ENCODE measurements around the gene THG1L.

Gene THG1L

DNA sequence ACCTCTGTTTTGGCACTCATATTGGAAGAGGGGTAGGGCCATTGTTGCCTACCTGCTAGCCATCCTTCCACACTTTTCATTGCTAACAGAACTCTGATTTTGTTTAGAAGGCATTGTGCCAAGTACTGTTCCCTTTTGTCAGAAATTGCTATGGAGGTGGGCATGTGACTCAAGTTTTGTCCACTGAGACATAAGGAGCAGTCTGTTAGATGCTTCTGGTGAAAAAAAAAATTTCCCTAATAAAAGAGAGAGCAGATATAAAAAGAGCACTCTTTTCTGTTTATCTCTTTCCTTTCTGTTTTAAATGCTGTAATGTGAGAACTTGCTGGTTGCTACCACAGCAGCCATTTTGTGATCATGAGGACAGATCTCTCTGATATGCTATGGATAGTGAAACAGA lies 21.9 kb upstream of the THG1L start:
- DNase-seq (ENCODE audit: low spot score) (no peak), ATAC-seq (ENCODE audit: low read depth) (no peak)
- Histone ChIP-seq H3K36me3 (ENCODE audit: low read depth) (no peaks in the 10 kb centered on the region), H3K27me3 (ENCODE audit: insufficient read depth, poor library complexity, severe bottlenecking) (no peaks in the 10 kb centered on the region), H3K4me1 (ENCODE audit: insufficient read depth, poor library complexity, severe bottlenecking) (peaks cover 11% of the 10 kb centered on the region), H3K4me3 (ENCODE audit: severe bottlenecking) (no peak overlapping the region), H3K9me3 (ENCODE audit: severe bottlenecking) (no peaks in the 10 kb centered on the region), H3K27ac (ENCODE audit: poor library complexity, severe bottlenecking) (no peak overlapping the region)
- TF ChIP-seq, protein P1, sequence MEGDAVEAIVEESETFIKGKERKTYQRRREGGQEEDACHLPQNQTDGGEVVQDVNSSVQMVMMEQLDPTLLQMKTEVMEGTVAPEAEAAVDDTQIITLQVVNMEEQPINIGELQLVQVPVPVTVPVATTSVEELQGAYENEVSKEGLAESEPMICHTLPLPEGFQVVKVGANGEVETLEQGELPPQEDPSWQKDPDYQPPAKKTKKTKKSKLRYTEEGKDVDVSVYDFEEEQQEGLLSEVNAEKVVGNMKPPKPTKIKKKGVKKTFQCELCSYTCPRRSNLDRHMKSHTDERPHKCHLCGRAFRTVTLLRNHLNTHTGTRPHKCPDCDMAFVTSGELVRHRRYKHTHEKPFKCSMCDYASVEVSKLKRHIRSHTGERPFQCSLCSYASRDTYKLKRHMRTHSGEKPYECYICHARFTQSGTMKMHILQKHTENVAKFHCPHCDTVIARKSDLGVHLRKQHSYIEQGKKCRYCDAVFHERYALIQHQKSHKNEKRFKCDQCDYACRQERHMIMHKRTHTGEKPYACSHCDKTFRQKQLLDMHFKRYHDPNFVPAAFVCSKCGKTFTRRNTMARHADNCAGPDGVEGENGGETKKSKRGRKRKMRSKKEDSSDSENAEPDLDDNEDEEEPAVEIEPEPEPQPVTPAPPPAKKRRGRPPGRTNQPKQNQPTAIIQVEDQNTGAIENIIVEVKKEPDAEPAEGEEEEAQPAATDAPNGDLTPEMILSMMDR (IDR thresholded peaks at IDR 0.05; ENCODE audit: poor library complexity, severe bottlenecking): no peak

DNA sequence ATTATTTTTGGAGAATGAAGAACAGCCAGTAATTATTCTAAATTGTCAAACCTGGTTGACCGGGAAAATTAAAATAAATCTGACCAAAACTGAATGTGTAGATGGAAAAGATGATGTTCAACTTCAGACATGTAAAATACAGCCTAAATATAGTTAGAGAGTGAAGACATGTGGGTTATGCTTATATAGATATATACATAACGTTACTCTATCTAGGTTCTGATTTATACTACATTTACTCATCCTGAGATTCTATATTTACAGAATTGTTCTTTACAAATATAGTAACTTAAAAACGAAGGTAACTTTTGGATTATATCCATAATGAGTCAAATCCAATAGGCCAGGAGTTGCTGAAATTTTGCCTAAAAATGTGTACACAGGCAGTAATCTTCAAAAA lies 20.8 kb upstream of the THG1L start:
- Histone ChIP-seq H3K4me3 (ENCODE audit: severe bottlenecking) (no peak overlapping the region), H3K27ac (ENCODE audit: poor library complexity, severe bottlenecking) (no peak overlapping the region), H3K27me3 (ENCODE audit: insufficient read depth, poor library complexity, severe bottlenecking) (no peaks in the 10 kb centered on the region), H3K4me1 (ENCODE audit: insufficient read depth, poor library complexity, severe bottlenecking) (peaks cover 11% of the 10 kb centered on the region), H3K9me3 (ENCODE audit: severe bottlenecking) (no peaks in the 10 kb centered on the region), H3K36me3 (ENCODE audit: low read depth) (no peaks in the 10 kb centered on the region)
- TF ChIP-seq, protein P1 (IDR thresholded peaks at IDR 0.05; ENCODE audit: poor library complexity, severe bottlenecking): no peak
- ATAC-seq (ENCODE audit: low read depth) (no peak), DNase-seq (ENCODE audit: low spot score) (no peak)

DNA sequence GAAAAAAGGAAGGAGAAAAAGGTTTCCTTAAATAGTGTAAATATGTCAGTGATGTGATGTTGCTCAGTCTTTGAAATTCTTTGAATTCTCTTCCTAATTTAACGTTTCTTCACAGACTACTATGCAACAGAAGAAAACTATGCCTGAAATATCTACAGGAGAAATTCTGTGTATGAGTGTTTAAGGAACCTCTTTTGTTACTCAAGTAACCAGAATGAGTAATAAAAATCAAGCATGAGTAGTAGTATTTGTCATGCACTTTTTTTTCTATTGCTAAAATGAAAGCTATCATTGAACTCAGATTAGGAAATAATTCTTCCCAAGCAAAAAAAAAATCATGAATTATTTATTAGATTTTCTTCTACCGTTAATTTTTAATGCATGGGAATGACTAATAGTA lies 20.3 kb upstream of the THG1L start:
- H3K27me3 ChIP-seq (ENCODE audit: insufficient read depth, poor library complexity, severe bottlenecking): no peaks in the 10 kb centered on the region
- H3K4me3 ChIP-seq (ENCODE audit: severe bottlenecking): no peak overlapping the region
- peaks cover 11% of the 10 kb centered on the region for H3K4me1 ChIP-seq (ENCODE audit: insufficient read depth, poor library complexity, severe bottlenecking)
- ATAC-seq (ENCODE audit: low read depth) (peak; percentile 83), DNase-seq (ENCODE audit: low spot score) (no peak)
- TF ChIP-seq, protein P1 (IDR thresholded peaks at IDR 0.05; ENCODE audit: poor library complexity, severe bottlenecking): no peak
- no peaks in the 10 kb centered on the region for H3K36me3 ChIP-seq (ENCODE audit: low read depth)
- H3K9me3 ChIP-seq (ENCODE audit: severe bottlenecking): no peaks in the 10 kb centered on the region
- no peak overlapping the region for H3K27ac ChIP-seq (ENCODE audit: poor library complexity, severe bottlenecking)

DNA sequence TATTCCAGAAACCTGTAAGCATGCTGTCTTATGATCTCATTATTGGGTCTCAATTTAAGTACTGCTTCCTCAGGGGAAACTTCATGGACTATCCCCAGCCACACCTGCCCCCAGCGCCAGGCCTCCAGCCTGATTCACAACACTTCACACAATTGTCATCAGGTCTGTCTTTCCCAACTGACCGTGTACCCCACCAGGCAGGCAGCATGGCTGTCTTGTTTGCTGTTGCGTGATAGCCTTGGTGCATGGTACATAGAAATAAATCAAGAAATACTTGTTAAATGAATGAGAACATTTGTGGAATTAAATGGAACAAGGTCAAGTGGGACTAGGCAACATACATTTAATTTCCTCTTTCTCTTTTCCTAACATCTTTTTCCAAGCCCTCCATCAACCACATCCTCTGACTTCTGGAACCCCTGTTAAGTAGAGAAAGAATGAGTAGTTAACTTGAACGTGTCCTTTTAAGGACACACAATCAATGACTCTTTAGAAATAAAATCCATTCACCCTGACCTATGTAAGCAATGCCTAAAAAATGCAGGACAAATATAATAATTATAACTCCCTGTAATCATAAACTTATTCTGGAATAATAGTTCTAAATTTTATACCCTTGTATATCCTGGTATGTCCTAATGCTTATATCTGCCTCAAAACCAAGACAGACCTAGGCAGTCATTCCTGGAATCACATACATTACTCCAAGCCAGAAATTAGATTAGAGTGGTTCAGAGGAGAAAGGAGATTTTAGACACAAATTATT lies 17.2 kb upstream of the THG1L start:
- DNase-seq (ENCODE audit: low spot score) (no peak), ATAC-seq (ENCODE audit: low read depth) (no peak)
- peaks cover 11% of the 10 kb centered on the region for H3K4me1 ChIP-seq (ENCODE audit: insufficient read depth, poor library complexity, severe bottlenecking)
- no peak overlapping the region for H3K27ac ChIP-seq (ENCODE audit: poor library complexity, severe bottlenecking)
- H3K36me3 ChIP-seq (ENCODE audit: low read depth): no peaks in the 10 kb centered on the region
- no peak overlapping the region for H3K4me3 ChIP-seq (ENCODE audit: severe bottlenecking)
- H3K9me3 ChIP-seq (ENCODE audit: severe bottlenecking): no peaks in the 10 kb centered on the region
- no peaks in the 10 kb centered on the region for H3K27me3 ChIP-seq (ENCODE audit: insufficient read depth, poor library complexity, severe bottlenecking)
- TF ChIP-seq, protein P1 (IDR thresholded peaks at IDR 0.05; ENCODE audit: poor library complexity, severe bottlenecking): no peak

- H3K4me3 ChIP-seq (ENCODE audit: severe bottlenecking): no peak overlapping the region
- H3K36me3 ChIP-seq (ENCODE audit: low read depth): no peaks in the 10 kb centered on the region
- ATAC-seq (ENCODE audit: low read depth) (no peak), DNase-seq (ENCODE audit: low spot score) (no peak)
- H3K27ac ChIP-seq (ENCODE audit: poor library complexity, severe bottlenecking): no peak overlapping the region
- TF ChIP-seq, protein P1 (IDR thresholded peaks at IDR 0.05; ENCODE audit: poor library complexity, severe bottlenecking): no peak
- H3K27me3 ChIP-seq (ENCODE audit: insufficient read depth, poor library complexity, severe bottlenecking): no peaks in the 10 kb centered on the region
- H3K9me3 ChIP-seq (ENCODE audit: severe bottlenecking): no peaks in the 10 kb centered on the region
- peaks cover 11% of the 10 kb centered on the region for H3K4me1 ChIP-seq (ENCODE audit: insufficient read depth, poor library complexity, severe bottlenecking)
These were observed 16.7 kb upstream of the THG1L start for GRCh38 chr5:157714596-157714864.

All from RWPE2 (cell line).